ES-I3 (cell line): ENCODE data around the gene NCOA5.
A peak's percentile ranks its signal among the peaks of the same experiment; 100 is the strongest.

Experiments
- H3K36me3 ChIP-seq: 2 replicates; pipeline ENCODE4 v1.6.1; 2013; ENCODE audit warnings: mild to moderate bottlenecking, low read length, control low read depth, moderate library complexity; ENCODE audit not compliant: insufficient read depth
- H3K4me1 ChIP-seq: 2 replicates; pipeline ENCODE4 v1.6.1; 2013; ENCODE audit warnings: mild to moderate bottlenecking, control low read depth, low read length; ENCODE audit not compliant: insufficient read depth
- H3K9ac ChIP-seq: 2 replicates; pipeline ENCODE4 v1.6.1; 2013; ENCODE audit warnings: low read depth, mild to moderate bottlenecking, low read length, moderate library complexity
- H3K9me3 ChIP-seq: 2 replicates; pipeline ENCODE4 v1.6.1; 2013; ENCODE audit warnings: mild to moderate bottlenecking, low read length, moderate library complexity; ENCODE audit not compliant: control insufficient read depth, insufficient read depth

The NCOA5 gene

GRCh38 chr20:46071573-46071972, 18.2 kb downstream of the NCOA5 start:
- Histone ChIP-seq H3K4me1 (peaks cover 28% of the 10 kb centered on the region), H3K9ac (no peak overlapping the region), H3K36me3 (peaks cover 8% of the 10 kb centered on the region), H3K9me3 (no peaks in the 10 kb centered on the region)

GRCh38 chr20:46070215-46070900, 19.4 kb downstream of the NCOA5 start:
- H3K9me3 ChIP-seq = no peaks in the 10 kb centered on the region
- no peak overlapping the region for H3K9ac ChIP-seq
- H3K4me1 ChIP-seq = peaks cover 24% of the 10 kb centered on the region
- H3K36me3 ChIP-seq = peaks cover 5% of the 10 kb centered on the region

GRCh38 chr20:46065691-46066090, 24.1 kb downstream of the NCOA5 start:
- H3K9ac ChIP-seq = no peak overlapping the region
- H3K36me3 ChIP-seq = peaks cover 24% of the 10 kb centered on the region

GRCh38 chr20:46065006-46065405, 24.8 kb downstream of the NCOA5 start:
- Histone ChIP-seq H3K4me1 (no peaks in the 10 kb centered on the region), H3K9ac (no peak overlapping the region), H3K36me3 (peaks cover 24% of the 10 kb centered on the region), H3K9me3 (no peaks in the 10 kb centered on the region)

More at GRCh38 chr20:46065691-46066090, 24.1 kb downstream of the NCOA5 start:
- Histone ChIP-seq H3K9me3 (no peaks in the 10 kb centered on the region), H3K4me1 (0 out of 2 replicates have a peak, but pooled peaks cover 1% of the 10 kb centered on the region)

GRCh38 chr20:46063652-46064054, 26.1 kb downstream of the NCOA5 start:
- peaks cover 24% of the 10 kb centered on the region for H3K36me3 ChIP-seq
- H3K9ac ChIP-seq = no peak overlapping the region

GRCh38 chr20:46063151-46063550, 26.6 kb downstream of the NCOA5 start:
- Histone ChIP-seq H3K9me3 (no peaks in the 10 kb centered on the region), H3K36me3 (peaks cover 24% of the 10 kb centered on the region), H3K4me1 (no peaks in the 10 kb centered on the region), H3K9ac (no peak overlapping the region)

More at GRCh38 chr20:46063652-46064054, 26.1 kb downstream of the NCOA5 start:
- Histone ChIP-seq H3K9me3 (no peaks in the 10 kb centered on the region), H3K4me1 (no peaks in the 10 kb centered on the region)

GRCh38 chr20:46062621-46063020, 27.1 kb downstream of the NCOA5 start:
- Histone ChIP-seq H3K4me1 (no peaks in the 10 kb centered on the region), H3K36me3 (peaks cover 24% of the 10 kb centered on the region), H3K9me3 (no peaks in the 10 kb centered on the region), H3K9ac (no peak overlapping the region)

- peaks cover 24% of the 10 kb centered on the region for H3K36me3 ChIP-seq
- H3K9ac ChIP-seq = no peak overlapping the region
- no peaks in the 10 kb centered on the region for H3K9me3 ChIP-seq
- H3K4me1 ChIP-seq = no peaks in the 10 kb centered on the region
These were observed 27.6 kb downstream of the NCOA5 start for GRCh38 chr20:46062151-46062550.

GRCh38 chr20:46060975-46061374, 28.8 kb downstream of the NCOA5 start:
- Histone ChIP-seq H3K4me1 (no peaks in the 10 kb centered on the region), H3K9ac (no peak overlapping the region), H3K36me3 (peaks cover 19% of the 10 kb centered on the region)

GRCh38 chr20:46060301-46060881, 29.4 kb downstream of the NCOA5 start:
- Histone ChIP-seq H3K9ac (no peak overlapping the region), H3K4me1 (no peaks in the 10 kb centered on the region), H3K36me3 (peaks cover 19% of the 10 kb centered on the region), H3K9me3 (no peaks in the 10 kb centered on the region)

More at GRCh38 chr20:46060975-46061374, 28.8 kb downstream of the NCOA5 start:
- H3K9me3 ChIP-seq = no peaks in the 10 kb centered on the region

GRCh38 chr20:46058599-46059281, 31.0 kb downstream of the NCOA5 start:
- no peaks in the 10 kb centered on the region for H3K4me1 ChIP-seq
- H3K36me3 ChIP-seq = peaks cover 15% of the 10 kb centered on the region
- H3K9me3 ChIP-seq = no peaks in the 10 kb centered on the region

GRCh38 chr20:46057856-46058598, 31.7 kb downstream of the NCOA5 start:
- peaks cover 11% of the 10 kb centered on the region for H3K36me3 ChIP-seq

More at GRCh38 chr20:46058599-46059281, 31.0 kb downstream of the NCOA5 start:
- H3K9ac ChIP-seq = peak overlapping the region; percentile 27; the same call in 1 of the 2 replicates

GRCh38 chr20:46056970-46057855, 32.5 kb downstream of the NCOA5 start:
- no peaks in the 10 kb centered on the region for H3K4me1 ChIP-seq
- H3K36me3 ChIP-seq = peaks cover 9% of the 10 kb centered on the region
- H3K9me3 ChIP-seq = no peaks in the 10 kb centered on the region
- no peak overlapping the region for H3K9ac ChIP-seq

More at GRCh38 chr20:46057856-46058598, 31.7 kb downstream of the NCOA5 start:
- peak overlapping the region; percentile 27; the same call in 1 of the 2 replicates for H3K9ac ChIP-seq
- no peaks in the 10 kb centered on the region for H3K9me3 ChIP-seq
- no peaks in the 10 kb centered on the region for H3K4me1 ChIP-seq
